ENCODE measurements around the gene TNFRSF18.

Gene TNFRSF18

DNA sequence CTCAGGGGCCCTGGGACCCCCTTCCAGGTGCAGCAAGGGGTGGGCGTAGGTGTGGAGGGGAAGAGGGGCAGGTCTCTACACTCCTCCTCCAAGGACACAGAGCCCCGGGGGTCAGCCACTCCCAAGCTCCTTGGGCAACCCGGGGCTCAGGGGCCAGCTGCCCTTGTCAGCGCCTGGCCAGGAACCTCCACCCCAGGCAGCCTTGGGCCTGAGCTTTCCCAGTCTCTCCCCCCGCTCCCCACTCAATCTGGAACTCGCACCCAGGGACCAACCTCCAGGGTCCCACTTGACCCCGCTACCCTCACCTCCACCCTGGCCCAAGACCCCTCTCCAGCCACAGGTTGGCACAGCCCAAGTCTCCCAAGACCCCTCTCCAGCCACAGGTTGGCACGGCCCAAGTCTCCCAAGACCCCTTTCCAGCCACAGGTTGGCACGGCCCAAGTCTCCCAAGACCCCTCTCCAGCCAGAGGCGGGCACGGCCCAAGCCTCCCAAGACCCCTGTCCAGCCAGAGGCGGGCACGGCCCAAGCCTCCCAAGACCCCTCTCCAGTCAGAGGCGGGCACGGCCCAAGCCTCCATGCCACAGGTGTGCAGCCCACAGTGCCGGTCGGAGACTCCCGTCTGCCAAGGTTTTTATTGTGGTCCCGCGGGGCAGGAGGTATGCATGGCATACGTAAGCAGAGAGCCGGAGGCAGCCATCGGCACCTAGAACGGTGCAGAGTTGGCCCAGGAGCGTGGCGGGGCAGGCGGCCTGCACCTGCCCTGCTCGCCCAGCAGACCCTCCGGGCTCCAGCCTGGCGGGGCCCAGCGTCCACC lies 4.5 kb upstream of the TNFRSF18 start:
- DNase-seq: no peak

DNA sequence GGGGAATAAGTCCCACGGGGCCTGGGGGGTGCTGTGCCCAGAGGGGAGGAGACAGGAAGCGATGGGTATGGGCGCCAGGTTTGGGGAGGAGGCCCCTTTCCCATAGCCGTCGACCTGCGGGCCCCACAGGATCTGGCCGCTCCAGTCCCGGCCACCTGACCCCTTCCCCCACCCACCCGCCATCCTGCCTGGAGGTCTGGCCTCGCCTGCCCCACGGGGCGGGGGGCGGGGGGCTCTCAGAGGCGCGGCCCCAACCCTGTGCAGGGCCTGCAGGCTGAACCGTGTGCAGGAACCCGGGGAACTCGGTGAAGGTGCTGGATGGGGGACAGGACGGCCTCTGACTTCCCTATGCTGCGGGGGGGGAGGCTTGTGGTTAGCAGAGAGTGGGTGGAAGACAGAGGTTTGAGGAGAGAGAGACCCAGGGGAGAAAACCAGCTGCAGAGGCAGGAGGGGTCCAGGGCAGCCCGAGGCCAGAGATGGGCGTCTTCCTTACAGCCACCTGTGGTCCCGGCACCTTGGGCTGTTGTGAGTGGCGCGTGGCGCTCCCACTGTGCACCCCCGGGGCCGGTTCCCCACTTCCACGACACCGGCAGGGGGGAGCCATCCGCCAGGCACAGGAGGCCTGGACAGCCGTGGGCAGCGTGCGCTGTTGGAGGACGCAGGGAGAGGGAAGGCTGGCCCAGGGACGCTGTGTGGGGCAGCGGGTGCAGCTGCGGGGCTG lies 2.5 kb upstream of the TNFRSF18 start:
- DNase-seq: no peak

- DNase-seq: no peak
These were observed 1.1 kb upstream of the TNFRSF18 start for GRCh38 chr1:1207571-1207892.

- no peak for DNase-seq
These were observed 657 bp upstream of the TNFRSF18 start for GRCh38 chr1:1206966-1207531.

DNA sequence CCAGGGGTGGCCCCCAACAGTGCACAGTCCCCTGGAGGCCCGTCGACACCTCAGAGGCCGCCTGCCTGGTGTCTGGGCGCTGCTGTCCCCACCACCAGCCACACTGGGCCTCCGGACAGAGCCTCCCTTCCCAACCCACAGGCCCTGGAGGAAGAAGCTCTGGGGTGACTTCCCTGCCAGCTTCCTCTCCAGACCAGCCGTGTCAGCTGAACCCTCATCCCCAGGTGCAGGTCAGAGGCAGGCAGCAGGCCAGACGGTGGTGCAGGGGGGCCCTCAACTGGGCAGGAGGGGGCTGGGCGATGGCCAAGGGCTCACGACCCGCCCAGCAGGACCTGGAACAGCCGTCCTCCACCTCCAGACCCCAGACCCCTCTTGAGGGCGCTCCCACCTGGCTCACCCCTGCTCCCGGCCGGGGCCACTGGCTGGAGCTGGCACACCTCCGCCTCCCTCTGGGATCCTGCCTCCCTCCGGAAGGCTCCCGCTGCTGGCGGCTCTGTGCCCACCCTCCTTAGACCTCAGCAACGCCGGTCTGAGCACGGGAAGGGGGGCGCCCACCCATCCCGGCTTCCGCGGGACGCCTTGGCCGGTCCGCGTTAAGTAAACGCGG lies 520 bp downstream of the TNFRSF18 start:
- DNase-seq: no peak

- no peak for DNase-seq
These were observed 1.2 kb downstream of the TNFRSF18 start for GRCh38 chr1:1204998-1205768.

DNA sequence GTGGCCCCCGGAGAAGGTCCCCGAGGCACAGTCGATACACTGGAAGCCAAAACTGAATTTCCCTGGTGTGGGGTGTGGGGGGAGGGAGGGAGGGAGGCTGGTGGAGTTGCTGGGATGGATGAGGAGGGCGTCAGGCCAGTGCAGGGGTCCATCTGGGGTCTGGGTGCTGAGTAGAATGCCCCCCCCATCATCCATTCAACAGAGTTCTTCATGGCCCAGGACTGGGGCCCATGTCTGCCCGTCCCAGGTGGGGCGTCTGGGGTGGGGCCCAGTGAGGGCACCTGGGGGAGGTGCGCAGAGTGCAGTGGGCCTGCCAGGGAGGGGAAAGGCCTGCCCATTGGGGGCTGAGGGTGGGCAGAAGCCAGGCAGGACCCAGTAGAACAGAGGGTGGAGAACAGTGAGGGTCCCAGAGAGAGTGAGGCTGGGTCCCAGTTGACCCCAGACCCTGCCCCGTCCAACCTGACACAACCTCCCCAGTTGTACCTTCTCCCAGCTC lies 1.9 kb downstream of the TNFRSF18 start:
- no peak for DNase-seq

DNA sequence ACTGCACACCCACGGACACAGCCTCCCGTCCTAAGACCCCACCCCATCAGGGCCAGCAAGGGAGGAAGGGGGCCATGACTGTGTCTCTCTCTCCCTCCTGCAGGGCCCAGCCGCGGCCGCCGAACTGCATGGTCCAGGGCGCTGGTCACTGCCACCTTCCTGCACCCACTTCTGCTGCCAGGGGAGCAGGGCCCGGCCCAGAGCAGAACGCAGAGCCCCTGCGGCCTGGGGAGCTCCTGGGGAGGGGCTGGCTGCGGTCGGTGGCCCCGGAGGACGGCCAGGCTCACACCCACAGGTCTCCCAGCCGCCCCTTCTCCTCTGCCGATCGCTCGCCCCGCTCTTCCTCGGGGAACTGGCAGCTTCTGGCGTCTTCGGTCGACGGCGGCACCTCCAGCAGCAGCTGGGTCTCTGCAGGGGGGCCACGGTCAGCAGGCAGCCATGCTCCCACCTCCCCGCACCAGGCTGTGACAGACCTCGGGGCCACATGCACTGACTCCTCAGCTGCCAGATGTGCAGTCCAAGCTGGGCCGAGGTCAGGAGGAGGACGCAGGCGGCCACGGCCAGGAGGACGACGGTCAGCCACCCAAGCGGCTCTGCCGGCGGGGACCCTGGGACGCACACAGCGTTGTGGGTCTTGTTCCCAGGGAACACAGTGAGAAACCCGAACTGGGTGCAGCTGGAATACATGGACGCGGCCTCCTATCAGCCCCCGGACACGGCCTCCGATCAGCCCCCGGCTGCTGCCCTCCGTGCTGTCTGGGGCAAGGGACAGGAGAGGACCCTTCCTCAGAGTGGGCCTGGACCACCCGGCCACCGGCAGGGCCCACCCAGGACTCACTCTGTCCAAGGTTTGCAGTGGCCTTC lies 2.6 kb downstream of the TNFRSF18 start:
- no peak for DNase-seq

DNA sequence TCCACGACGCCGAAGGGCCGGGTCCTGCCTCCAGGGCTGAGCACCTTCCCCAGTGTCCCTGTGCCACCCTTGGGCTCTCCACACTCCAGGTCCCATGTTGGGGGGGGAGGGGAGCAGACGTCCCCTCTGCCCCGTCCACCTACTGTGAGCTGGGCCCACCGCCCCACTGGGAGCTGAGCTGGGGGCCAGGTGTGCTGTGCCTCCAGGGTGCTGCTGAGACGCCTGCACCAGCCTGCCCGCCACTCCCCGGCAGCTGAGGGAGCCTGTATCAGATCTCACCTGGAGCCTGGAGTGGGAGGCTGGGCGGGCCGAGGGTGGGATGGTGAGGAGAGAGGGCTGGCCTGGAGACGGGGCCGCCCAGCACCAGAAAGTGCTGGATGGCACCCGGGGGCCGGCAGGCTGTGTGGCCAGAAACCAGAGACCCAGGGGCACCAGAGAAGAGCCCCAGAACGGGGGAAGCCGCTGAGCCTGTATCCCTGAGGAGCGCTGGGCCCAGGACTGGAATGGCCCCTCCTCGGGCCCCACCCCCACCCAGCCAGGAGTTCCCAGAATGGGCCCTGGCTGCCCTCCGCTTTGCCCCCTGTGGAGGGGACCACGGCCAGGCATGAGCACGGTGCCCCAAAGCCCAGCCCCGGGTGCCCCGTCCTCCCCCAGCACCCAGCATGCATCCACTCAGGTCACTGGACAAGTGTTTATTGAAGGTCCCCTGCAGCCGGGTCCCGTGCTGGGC lies 3.4 kb downstream of the TNFRSF18 start:
- DNase-seq: no peak

DNA sequence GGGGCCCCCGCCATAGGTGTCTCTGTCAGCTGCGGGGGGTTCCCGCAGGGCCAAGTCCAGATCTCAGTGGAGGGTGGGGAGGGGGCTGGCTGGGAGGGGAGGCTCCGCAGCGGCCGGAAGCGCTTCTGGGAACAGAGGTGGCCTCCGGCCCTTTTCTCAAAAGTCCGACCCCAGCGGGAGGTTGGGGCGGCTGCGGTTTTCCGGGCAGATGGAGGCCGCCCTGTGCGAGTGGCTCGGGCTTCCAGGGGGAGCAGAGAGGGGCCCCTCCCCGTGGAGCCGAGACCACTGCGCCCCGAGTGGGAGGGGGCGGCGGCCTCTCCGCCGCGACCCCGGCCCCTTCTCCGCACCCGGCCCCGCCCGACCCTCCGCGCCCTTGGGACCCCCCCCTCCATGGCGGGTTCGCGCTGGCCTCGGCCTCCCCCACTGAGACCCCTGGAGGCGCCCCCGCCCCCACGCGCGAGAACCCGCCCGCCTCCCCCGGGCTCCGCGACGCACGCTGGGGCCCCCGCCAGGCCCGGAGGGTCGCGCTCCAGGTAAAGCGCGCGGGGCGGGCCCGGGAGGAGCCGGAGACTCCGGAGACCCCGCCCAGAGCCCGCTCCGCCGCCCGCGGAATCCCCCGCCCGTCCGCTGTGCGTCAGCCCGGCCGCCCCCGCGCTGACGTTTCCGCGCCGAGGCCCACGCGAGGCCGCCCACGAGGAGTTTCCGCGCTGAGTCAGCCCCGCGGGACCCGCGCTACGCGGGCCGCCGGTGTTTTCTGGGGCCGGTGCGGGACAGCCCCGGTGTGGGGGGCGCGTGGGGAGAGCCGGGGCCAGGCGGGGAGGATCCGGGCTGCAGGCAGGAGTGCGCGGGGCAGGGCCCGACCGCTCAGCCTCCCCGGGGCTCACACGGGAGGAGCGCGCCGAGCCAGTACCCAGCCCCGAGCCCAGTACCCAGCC lies 5.2 kb downstream of the TNFRSF18 start:
- DNase-seq: no peak

DNA sequence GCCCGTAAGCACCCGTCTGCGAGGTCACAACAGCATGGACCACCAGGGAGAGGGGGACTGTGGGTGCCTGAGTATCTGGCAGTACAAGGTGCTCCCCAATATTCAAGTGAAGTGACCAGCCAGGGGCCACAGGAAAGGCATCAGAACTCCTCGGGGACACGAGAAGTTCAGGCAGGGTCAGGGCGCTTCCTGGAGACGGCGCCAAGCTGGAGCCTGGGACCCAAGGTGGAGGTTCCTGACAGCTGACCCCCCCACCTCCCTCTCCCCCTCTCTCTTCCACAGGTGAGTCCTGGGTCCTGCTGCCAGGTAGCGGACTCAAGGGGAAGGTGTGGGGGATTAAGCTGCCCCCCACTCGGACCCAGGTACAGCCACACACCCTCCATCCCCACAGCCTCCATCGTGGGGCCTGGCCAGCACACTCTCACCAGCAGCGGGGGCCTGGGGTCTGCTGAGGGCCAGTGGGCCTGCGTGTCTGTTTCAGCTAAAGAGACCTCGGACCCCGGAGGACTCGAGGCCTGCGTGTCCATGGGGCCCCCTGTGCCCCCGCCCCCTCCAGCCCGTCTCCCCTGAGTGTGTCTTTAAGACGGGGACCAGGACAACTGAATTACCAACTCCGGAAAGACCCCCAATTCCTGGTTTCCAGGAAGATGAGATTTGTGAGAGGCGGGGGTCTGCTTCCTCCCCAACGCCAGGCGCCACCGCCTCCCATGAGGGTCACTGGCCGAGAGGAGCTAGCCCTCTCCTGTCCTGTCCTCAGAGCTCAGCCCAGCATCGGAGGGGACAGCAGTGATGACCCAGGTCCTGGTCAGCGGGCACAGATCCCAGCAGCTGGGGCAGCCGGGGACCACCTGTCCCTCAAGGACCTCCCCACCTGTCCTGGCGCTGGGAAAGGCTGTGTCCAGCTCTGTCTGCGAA lies 6.2 kb downstream of the TNFRSF18 start:
- DNase-seq: no peak

GRCh38 chr1:1199141-1199960 lies 7.0 kb downstream of the TNFRSF18 start:
- DNase-seq: no peak

- DNase-seq: no peak
These were observed 7.8 kb downstream of the TNFRSF18 start for GRCh38 chr1:1198423-1199140.

- DNase-seq: no peak
These were observed 8.6 kb downstream of the TNFRSF18 start for GRCh38 chr1:1197551-1198422.

DNA sequence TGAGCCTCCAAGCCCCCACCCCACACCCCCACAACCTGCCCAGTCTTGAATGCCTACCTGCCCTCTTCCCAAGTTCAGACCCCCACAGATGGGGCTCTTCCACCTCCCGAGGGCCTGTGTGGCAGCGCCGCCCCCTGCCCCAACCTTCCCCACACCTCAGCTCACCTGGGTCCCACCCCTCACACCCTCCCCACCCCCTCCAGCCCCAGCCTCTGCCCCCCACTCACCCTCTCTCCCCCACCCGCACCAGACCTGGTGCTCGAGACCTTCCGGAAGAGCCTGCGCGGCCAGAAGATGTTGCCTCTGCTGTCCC lies 9.2 kb downstream of the TNFRSF18 start:
- DNase-seq: no peak

- DNase-seq: no peak
These were observed 9.8 kb downstream of the TNFRSF18 start for GRCh38 chr1:1196431-1197187.
